ENCODE data around the gene NELFA.

Gene NELFA

DNA sequence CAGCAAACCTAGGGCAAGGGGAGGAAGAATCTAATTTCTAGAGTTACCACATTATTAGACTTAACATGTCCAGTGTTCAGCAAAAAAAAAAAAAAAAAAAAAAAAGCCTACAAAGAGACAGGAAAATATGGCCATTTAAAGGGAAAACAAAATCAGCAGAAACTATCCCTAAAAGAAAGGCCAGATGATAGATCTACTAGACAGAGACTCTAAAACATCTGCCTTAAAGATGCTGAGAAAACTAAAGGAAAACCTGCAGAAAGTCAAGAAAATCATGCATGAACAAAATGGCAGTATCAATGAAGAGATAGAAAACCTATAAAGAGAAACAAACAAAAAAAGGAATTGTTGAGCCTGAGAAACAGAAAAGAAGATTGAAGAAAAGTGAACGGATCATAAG lies 43.8 kb downstream of the NELFA start:
- no peak for DNase-seq (ENCODE audit: low spot score)

DNA sequence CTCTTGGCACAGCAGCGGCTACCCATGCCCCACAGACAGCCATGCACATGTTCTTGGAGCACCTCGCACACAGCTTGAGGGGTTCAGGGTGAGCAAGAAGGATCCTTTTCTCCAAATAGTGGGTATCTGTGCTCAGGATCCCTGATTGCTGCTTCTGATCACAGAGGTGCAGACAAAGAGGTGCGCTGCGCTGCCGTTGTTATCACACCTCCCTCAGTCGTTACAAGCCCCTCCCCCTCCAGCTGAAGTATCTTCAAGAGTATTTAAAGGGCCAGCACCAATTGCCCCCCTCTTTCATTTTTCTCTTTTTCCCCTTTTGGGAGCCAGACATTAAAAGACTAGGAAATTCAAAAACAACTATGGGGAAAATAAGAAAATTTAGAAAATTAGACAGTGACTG lies 44.3 kb downstream of the NELFA start:
- no peak for DNase-seq (ENCODE audit: low spot score)

GRCh38 chr4:1962980-1963379 lies 45.8 kb downstream of the NELFA start:
- no peak for DNase-seq (ENCODE audit: low spot score)

GRCh38 chr4:1961563-1961962 lies 47.2 kb downstream of the NELFA start:
- no peak for DNase-seq (ENCODE audit: low spot score)

- no peak for DNase-seq (ENCODE audit: low spot score)
Observed at GRCh38 chr4:1961038-1961437, 47.7 kb downstream of the NELFA start.

GRCh38 chr4:1960170-1960825 lies 48.5 kb downstream of the NELFA start:
- DNase-seq (ENCODE audit: low spot score): peak; percentile 39

GRCh38 chr4:1959104-1959384 lies 49.7 kb downstream of the NELFA start:
- DNase-seq (ENCODE audit: low spot score): no peak

GRCh38 chr4:1958276-1959103 lies 50.3 kb downstream of the NELFA start:
- no peak for DNase-seq (ENCODE audit: low spot score)

- DNase-seq (ENCODE audit: low spot score): no peak
Observed at GRCh38 chr4:1956631-1957030, 52.1 kb downstream of the NELFA start.

DNA sequence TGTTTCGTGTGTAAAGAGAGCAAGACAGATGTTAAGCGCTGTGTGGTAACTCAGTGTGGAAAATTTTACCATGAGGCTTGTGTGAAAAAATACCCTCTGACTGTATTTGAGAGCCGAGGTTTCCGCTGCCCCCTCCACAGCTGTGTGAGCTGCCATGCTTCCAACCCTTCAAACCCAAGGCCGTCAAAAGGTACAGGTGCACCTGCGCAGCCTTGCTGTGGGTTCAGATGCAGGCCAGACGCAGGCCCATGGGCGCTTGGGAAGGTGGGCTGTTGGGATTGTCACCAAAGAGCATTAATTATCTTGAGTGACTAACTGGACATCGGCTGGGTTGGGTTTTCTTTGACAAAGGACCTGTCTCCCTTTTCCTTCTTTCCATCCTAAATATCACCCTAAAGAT lies 55.4 kb downstream of the NELFA start:
- DNase-seq (ENCODE audit: low spot score): no peak

- DNase-seq (ENCODE audit: low spot score): no peak
Observed at GRCh38 chr4:1952719-1953118, 56.1 kb downstream of the NELFA start.

- DNase-seq (ENCODE audit: low spot score): no peak
Observed at GRCh38 chr4:1952058-1952700, 56.6 kb downstream of the NELFA start.

DNA sequence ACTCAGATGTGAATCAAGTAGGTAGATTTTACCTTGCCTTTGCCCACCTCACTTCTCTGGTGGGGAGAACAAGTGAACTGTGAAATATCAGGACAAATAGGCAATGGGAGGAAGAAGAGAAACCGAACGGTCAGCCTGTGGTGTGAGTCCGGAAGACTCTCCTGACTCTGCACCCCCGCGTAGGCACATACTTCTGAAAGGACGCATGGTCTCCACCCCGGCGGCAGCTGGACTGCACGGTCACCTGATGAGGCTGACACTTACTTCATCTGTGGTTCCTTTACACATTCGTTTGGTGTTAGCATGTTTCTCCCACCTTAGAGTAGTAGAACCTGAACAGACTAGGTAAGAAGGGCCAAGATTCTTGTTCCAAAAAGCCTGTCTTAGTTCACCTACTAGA lies 58.4 kb downstream of the NELFA start:
- no peak for DNase-seq (ENCODE audit: low spot score)

DNA sequence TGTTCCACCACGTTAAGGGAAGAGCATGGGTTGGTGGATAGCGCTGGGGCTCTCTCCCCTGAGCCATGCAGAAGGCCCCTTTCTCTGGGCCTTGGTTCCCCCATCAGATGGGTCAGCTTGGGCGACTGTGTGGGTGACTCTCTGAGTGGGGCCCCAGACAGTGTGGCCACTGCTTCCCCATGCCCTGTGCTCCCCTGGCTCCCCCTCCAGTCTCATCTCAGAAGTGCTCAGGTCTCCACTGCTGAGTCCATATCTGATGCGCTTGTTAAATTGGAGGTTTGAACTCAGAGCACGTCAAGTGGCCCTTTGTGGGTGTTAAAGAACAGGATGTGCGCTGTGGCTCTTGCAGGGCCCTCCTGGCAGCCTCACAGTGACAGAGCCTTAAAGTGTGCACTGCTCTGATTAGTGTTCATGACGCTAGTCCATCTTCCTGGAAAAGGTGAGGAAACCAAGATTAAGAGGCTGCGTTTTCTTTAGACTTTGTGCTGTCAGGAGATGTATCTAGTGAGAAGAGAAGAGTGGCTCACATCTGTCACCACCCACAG lies 59.8 kb downstream of the NELFA start:
- no peak for DNase-seq (ENCODE audit: low spot score)

DNA sequence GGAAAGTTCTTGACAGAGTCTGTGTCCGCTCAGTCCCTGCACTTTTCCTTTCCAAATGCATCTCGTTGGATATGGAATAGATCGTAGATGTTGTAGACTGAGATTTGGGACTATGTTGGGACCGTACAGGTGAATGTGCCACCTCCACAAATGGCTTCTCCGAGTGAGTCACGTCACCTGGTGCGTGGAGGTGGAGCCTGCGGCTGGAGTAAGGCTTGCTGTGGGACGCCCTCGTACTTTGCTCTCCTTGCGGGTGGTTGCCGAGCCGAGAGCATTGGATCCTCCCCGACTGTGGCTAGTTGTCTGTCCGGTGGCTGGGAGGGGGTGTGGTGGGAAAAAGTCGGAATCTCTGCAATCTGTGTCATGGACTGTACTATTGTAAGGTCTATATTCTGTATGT lies 60.5 kb downstream of the NELFA start:
- DNase-seq (ENCODE audit: low spot score): no peak

DNA sequence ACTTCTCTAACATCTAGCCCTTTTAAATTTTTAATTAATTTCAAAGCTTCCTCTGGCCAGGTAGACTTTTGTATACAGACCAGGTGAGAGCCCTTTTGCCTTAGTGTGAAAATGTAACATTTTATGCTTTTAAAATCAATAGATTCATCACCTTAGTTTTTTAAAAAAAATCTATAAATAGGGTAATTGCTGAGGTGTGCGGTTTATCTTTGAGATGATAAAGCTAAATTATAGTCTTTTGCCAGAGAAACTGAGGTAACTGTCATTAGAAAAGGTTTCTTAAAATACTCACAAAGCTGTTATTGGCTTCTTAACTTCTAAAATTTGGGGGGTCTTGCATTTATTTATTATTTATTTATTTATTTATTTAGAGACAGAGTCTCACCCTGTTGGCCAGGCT lies 62.9 kb downstream of the NELFA start:
- no peak for DNase-seq (ENCODE audit: low spot score)

DNA sequence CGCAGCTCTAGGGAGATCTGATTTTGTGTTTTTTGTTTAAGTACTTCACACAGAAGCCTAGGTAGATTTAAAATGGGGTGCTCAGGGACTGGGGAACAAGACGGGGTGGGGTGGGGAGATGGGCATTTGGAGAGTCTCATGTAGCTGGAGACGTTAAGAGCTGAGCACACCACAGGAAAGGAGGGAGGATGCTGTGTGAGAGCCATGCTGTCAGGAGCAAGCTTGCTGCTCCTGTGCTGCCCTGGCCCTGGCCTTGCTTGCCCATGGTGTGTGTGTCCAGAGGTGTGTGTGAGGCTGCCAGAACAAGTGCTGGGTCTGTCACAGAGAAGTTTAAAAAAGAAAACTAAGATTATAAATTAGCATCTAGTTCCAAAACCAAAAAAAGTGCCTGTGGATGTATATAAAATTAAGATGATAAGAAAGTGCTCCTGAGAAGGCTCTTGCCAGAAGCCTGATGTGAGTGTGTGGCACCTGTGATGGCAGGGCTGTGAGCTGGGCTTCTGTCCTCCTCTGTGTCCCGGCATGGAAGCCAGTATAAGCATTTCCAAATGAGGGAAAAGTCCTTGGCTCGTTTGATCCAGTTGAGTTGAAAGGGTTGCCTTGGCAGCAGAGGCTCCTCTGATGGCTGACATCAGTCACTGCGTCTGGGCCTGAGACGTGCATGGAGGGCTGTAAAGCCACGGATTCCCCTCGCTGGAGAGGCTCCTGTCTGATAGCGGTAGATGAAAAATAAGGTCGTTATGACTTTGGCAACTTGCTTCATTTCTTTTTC lies 63.5 kb downstream of the NELFA start:
- no peak for DNase-seq (ENCODE audit: low spot score)

GRCh38 chr4:1943928-1944327 lies 64.8 kb downstream of the NELFA start:
- no peak for DNase-seq (ENCODE audit: low spot score)

- no peak for DNase-seq (ENCODE audit: low spot score)
Observed at GRCh38 chr4:1940566-1940965, 68.2 kb downstream of the NELFA start.

GRCh38 chr4:1939664-1940509 lies 68.9 kb downstream of the NELFA start:
- peak; percentile 82 for DNase-seq (ENCODE audit: low spot score)

DNA sequence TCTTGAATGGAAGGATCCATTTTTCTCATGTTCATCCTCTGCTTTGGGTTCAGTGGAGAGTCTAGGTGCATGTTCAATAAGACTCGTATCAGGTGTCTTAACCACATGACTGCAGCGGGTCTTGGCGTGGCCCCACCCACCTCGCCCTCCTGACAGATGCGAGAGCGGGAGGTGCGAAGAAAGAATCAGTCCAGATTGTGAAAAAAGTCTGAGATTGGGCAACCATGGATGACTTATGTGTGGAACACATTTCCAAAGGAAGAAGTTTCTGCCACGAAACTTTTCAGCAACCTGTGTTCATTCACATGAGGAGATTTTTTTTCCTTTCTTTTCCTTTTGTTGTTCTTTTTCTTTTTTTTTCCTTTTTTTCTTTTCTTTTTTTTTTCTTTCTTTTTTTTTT lies 70.7 kb downstream of the NELFA start:
- no peak for DNase-seq (ENCODE audit: low spot score)

DNA sequence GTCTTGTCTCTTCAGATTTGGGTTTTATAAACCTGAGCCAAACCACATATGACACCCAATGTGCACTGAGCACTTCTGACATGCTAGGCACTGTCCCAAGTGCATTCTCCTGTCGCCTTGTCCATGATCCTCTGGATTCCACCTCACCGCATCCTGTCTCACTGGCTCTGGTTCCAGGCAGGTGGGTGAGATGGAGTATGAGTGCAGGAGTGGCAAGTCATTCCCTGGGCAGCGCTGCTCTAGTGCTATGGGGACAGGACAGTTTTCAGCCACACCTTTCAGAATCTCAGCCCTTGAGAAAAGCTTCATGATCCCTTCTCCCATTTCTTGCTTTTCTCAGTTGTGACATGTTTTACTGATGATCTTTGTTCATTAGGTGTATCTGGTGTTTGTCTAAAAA lies 71.2 kb downstream of the NELFA start:
- DNase-seq (ENCODE audit: low spot score): no peak
